H1 (cell line): Measurements from ENCODE around the gene LUM. TPM values are rescaled to one million over a fixed set of nuclear protein-coding genes. Genes with fewer than 3 reads are reported as not detected.

ENCODE experiments used
- KDM1A ChIP-seq: fragments of 200-600, 300-600 bp; sonication (generic); IDR thresholded peaks from 2 replicates; pipeline ENCODE4 v1.7.1; 2016; ENCODE audit warnings: mild to moderate bottlenecking, low read length, borderline replicate concordance
- YY1 ChIP-seq: IDR thresholded peaks from 2 replicates; pipeline ENCODE4 v1.6.1; 2011; ENCODE audit warnings: low read depth, mild to moderate bottlenecking, low read length
- polyA plus RNA-seq, 7 experiments: library from polyadenylated mRNA; depleted of rRNA in 3 of 7; stranded (reverse) in 5 of 7; unstranded in 2 of 7; fragments of >200 nt in 5 of 7; fragments of 200-250 nt in 2 of 7; gene quantifications; 1 replicate in 5 of 7; 2 replicates in 1 of 7; 4 replicates in 1 of 7; pipeline versions ENCODE4 v1.2.1 to v1.2.3, GENCODE V29; 2011 to 2013; ENCODE audit warnings: missing spikeins in 2 of 7, mixed read lengths in 2 of 7
- total RNA-seq: library from RNA; stranded (reverse); fragmentation: NEBNext Ultra II Directional; extraction: Animal tissue kit (Norgen Biotek cat#: 25700); gene quantifications from 2 replicates; pipeline ENCODE4 v1.2.1, GENCODE V29; 2021
- TF ChIP-seq, protein P1 (sequence below): IDR thresholded peaks from 2 replicates; pipeline ENCODE4 v1.6.1; 2011; ENCODE audit warnings: low read depth, mild to moderate bottlenecking, low read length; ENCODE audit not compliant: insufficient read depth

LUM gene
- total and polyA plus RNA-seq, 2 of the 8 experiments (the other 6 are each of a cell fraction or from before 2014, with no cell fraction given), result not detected

DNA sequence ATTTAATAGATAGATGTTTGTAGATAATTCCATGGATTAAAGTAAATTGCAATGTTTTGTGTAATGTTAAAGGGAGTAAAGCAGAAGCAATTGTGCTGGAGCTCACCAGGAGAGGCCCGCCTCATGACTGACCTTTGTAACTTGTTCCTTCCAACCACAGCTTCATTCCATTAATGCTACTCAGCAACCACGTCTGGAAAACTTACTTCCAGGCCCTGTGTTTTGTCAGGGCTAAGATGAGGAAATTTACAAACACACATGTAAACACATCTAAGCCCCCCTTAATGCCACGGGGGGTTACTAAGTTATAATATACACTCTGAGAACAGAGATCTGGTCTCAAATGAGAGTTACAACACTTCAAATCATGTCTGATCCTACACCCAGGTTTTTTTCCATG lies 12.4 kb downstream of the LUM start (continued):
- TF ChIP-seq, protein P1, sequence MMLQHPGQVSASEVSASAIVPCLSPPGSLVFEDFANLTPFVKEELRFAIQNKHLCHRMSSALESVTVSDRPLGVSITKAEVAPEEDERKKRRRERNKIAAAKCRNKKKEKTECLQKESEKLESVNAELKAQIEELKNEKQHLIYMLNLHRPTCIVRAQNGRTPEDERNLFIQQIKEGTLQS, result no peak
- TF ChIP-seq YY1 (no peak), KDM1A (no peak)
